HepG2 (cell line): ENCODE results near the gene PHTF2. TPM values are rescaled to one million over a fixed set of nuclear protein-coding genes. Genes with fewer than 3 reads are reported as not detected.

Experiments
- DMAP1 ChIP-seq: IDR thresholded peaks from 2 replicates; pipeline ENCODE4 v1.6.1; 2016
- IKZF5 ChIP-seq: IDR thresholded peaks from 2 replicates; pipeline ENCODE4 v1.6.1; 2018; ENCODE audit warnings: missing genetic modification reagents, mild to moderate bottlenecking, missing compliant biosample characterization
- POGZ ChIP-seq: sonication (generic); formaldehyde crosslinking; IDR thresholded peaks from 2 replicates; pipeline ENCODE4 v1.4.0; 2020; ENCODE audit warnings: mild to moderate bottlenecking, missing genetic modification reagents
- SRY ChIP-seq: sonication (generic); formaldehyde crosslinking; IDR thresholded peaks from 2 replicates; pipeline ENCODE4 v1.8.0; 2022; ENCODE audit warnings: mild to moderate bottlenecking, missing genetic modification reagents
- ZBTB20 ChIP-seq: sonication (generic); formaldehyde crosslinking; IDR thresholded peaks from 2 replicates; pipeline ENCODE4 v1.8.1; 2023; ENCODE audit warnings: missing genetic modification reagents, low read depth, mild to moderate bottlenecking, borderline replicate concordance
- ZNF296 ChIP-seq: sonication (generic); formaldehyde crosslinking; conservative IDR thresholded peaks from 2 replicates; pipeline ENCODE4 v1.5.0; 2020; ENCODE audit warnings: mild to moderate bottlenecking, missing genetic modification reagents
- ZNF343 ChIP-seq: sonication (generic); formaldehyde crosslinking; IDR thresholded peaks from 2 replicates; pipeline ENCODE4 v1.4.0; 2020; ENCODE audit warnings: mild to moderate bottlenecking, missing genetic modification reagents
- ZNF44 ChIP-seq: sonication (generic); formaldehyde crosslinking; IDR thresholded peaks from 2 replicates; pipeline ENCODE4 v1.5.1; 2020; ENCODE audit warnings: mild to moderate bottlenecking, missing genetic modification reagents
- ZNF556 ChIP-seq: sonication (generic); formaldehyde crosslinking; IDR thresholded peaks from 2 replicates; pipeline ENCODE4 v1.4.0; 2020; ENCODE audit warnings: mild to moderate bottlenecking, missing genetic modification reagents, borderline replicate concordance
- ZNF652 ChIP-seq: IDR thresholded peaks from 2 replicates; pipeline ENCODE4 v1.6.1; 2016; ENCODE audit warnings: low read depth, borderline replicate concordance
- ZNF883 ChIP-seq: sonication (generic); formaldehyde crosslinking; IDR thresholded peaks from 2 replicates; pipeline ENCODE4 v1.5.1; 2020; ENCODE audit warnings: mild to moderate bottlenecking, missing genetic modification reagents; ENCODE audit errors: not compliant biosample characterization
- ZSCAN22 ChIP-seq: sonication (generic); formaldehyde crosslinking; IDR thresholded peaks from 2 replicates; pipeline ENCODE4 v1.4.0; 2020; ENCODE audit warnings: mild to moderate bottlenecking, missing genetic modification reagents
- polyA plus RNA-seq, 8 experiments: library from polyadenylated mRNA; depleted of rRNA in 3 of 8; stranded (reverse) in 7 of 8; unstranded in 1 of 8; fragments of >200 nt; fragmentation: Illumina TruSeq in 4 of 8; extraction: Trizol in 4 of 8; gene quantifications; 2 replicates each; pipeline versions ENCODE4 v1.2.1 to v1.2.3, GENCODE V29; 2011 to 2016; ENCODE audit warnings: low read depth in 4 of 8, missing spikeins in 1 of 8, mixed read lengths in 1 of 8; ENCODE audit not compliant: insufficient read depth in 1 of 8
- total RNA-seq, 5 experiments: library from RNA; depleted of rRNA; stranded (reverse); fragments of >200 nt; fragmentation: Illumina TruSeq; extraction: Trizol; gene quantifications; 2 replicates each; pipeline ENCODE4 v1.2.3, GENCODE V29; 2016; ENCODE audit warnings: low read depth in 1 of 5
- TF ChIP-seq, protein P1 (sequence below): sonication (generic); formaldehyde crosslinking; IDR thresholded peaks from 2 replicates; pipeline ENCODE4 v1.4.0; 2020; ENCODE audit warnings: missing genetic modification reagents, borderline replicate concordance
- TF ChIP-seq, protein P2 (sequence below): sonication (generic); formaldehyde crosslinking; IDR thresholded peaks from 2 replicates; pipeline ENCODE4 v1.4.0; 2020; ENCODE audit warnings: missing genetic modification reagents, borderline replicate concordance
- TF ChIP-seq, protein P3 (sequence below): sonication (generic); formaldehyde crosslinking; IDR thresholded peaks from 2 replicates; pipeline ENCODE4 v1.4.0; 2020; ENCODE audit warnings: missing genetic modification reagents
- TF ChIP-seq, protein P4 (sequence below): sonication (generic); formaldehyde crosslinking; IDR thresholded peaks from 2 replicates; pipeline ENCODE4 v1.5.1; 2020; ENCODE audit warnings: mild to moderate bottlenecking, missing genetic modification reagents, borderline replicate concordance

PHTF2 gene
- total and polyA plus RNA-seq, 2 of the 13 experiments (the other 11 are each of a cell fraction or from before 2014, with no cell fraction given) = 7.4 to 10.2 TPM

GRCh38 chr7:77798394-77799077 is at the start of gene PHTF2, which contains the start of gene TMEM60 (continued):
- TF ChIP-seq, protein P1, sequence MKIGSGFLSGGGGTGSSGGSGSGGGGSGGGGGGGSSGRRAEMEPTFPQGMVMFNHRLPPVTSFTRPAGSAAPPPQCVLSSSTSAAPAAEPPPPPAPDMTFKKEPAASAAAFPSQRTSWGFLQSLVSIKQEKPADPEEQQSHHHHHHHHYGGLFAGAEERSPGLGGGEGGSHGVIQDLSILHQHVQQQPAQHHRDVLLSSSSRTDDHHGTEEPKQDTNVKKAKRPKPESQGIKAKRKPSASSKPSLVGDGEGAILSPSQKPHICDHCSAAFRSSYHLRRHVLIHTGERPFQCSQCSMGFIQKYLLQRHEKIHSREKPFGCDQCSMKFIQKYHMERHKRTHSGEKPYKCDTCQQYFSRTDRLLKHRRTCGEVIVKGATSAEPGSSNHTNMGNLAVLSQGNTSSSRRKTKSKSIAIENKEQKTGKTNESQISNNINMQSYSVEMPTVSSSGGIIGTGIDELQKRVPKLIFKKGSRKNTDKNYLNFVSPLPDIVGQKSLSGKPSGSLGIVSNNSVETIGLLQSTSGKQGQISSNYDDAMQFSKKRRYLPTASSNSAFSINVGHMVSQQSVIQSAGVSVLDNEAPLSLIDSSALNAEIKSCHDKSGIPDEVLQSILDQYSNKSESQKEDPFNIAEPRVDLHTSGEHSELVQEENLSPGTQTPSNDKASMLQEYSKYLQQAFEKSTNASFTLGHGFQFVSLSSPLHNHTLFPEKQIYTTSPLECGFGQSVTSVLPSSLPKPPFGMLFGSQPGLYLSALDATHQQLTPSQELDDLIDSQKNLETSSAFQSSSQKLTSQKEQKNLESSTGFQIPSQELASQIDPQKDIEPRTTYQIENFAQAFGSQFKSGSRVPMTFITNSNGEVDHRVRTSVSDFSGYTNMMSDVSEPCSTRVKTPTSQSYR (CRISPR knock-in tag) = peak; percentile 94
- TF ChIP-seq ZNF652 (CRISPR knock-in tag) = no peak
- TF ChIP-seq POGZ = peak; percentile 92
- peak; percentile 72 for TF ChIP-seq IKZF5 (CRISPR knock-in tag)
- TF ChIP-seq ZNF44 (CRISPR knock-in tag) = peak; percentile 10; the same call in 1 of the 2 replicates
- TF ChIP-seq, protein P2, sequence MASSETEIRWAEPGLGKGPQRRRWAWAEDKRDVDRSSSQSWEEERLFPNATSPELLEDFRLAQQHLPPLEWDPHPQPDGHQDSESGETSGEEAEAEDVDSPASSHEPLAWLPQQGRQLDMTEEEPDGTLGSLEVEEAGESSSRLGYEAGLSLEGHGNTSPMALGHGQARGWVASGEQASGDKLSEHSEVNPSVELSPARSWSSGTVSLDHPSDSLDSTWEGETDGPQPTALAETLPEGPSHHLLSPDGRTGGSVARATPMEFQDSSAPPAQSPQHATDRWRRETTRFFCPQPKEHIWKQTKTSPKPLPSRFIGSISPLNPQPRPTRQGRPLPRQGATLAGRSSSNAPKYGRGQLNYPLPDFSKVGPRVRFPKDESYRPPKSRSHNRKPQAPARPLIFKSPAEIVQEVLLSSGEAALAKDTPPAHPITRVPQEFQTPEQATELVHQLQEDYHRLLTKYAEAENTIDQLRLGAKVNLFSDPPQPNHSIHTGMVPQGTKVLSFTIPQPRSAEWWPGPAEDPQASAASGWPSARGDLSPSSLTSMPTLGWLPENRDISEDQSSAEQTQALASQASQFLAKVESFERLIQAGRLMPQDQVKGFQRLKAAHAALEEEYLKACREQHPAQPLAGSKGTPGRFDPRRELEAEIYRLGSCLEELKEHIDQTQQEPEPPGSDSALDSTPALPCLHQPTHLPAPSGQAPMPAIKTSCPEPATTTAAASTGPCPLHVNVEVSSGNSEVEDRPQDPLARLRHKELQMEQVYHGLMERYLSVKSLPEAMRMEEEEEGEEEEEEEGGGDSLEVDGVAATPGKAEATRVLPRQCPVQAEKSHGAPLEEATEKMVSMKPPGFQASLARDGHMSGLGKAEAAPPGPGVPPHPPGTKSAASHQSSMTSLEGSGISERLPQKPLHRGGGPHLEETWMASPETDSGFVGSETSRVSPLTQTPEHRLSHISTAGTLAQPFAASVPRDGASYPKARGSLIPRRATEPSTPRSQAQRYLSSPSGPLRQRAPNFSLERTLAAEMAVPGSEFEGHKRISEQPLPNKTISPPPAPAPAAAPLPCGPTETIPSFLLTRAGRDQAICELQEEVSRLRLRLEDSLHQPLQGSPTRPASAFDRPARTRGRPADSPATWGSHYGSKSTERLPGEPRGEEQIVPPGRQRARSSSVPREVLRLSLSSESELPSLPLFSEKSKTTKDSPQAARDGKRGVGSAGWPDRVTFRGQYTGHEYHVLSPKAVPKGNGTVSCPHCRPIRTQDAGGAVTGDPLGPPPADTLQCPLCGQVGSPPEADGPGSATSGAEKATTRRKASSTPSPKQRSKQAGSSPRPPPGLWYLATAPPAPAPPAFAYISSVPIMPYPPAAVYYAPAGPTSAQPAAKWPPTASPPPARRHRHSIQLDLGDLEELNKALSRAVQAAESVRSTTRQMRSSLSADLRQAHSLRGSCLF = no peak
- TF ChIP-seq ZNF343 (CRISPR knock-in tag) = no peak
- TF ChIP-seq, protein P3, sequence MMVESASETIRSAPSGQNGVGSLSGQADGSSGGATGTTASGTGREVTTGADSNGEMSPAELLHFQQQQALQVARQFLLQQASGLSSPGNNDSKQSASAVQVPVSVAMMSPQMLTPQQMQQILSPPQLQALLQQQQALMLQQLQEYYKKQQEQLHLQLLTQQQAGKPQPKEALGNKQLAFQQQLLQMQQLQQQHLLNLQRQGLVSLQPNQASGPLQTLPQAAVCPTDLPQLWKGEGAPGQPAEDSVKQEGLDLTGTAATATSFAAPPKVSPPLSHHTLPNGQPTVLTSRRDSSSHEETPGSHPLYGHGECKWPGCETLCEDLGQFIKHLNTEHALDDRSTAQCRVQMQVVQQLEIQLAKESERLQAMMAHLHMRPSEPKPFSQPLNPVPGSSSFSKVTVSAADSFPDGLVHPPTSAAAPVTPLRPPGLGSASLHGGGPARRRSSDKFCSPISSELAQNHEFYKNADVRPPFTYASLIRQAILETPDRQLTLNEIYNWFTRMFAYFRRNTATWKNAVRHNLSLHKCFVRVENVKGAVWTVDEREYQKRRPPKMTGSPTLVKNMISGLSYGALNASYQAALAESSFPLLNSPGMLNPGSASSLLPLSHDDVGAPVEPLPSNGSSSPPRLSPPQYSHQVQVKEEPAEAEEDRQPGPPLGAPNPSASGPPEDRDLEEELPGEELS (CRISPR knock-in tag) = 0 out of 2 replicates have a peak, but pooled peaks have one; percentile 10
- peak; percentile 49; the same call in 1 of the 2 replicates for TF ChIP-seq ZNF556 (CRISPR knock-in tag)
- TF ChIP-seq DMAP1 (CRISPR knock-in tag) = peak; percentile 83
- no peak for TF ChIP-seq ZNF296
- TF ChIP-seq SRY (CRISPR knock-in tag) = no peak
- TF ChIP-seq ZSCAN22 (CRISPR knock-in tag) = no peak; the same call in 1 of the 2 replicates
- TF ChIP-seq, protein P4, sequence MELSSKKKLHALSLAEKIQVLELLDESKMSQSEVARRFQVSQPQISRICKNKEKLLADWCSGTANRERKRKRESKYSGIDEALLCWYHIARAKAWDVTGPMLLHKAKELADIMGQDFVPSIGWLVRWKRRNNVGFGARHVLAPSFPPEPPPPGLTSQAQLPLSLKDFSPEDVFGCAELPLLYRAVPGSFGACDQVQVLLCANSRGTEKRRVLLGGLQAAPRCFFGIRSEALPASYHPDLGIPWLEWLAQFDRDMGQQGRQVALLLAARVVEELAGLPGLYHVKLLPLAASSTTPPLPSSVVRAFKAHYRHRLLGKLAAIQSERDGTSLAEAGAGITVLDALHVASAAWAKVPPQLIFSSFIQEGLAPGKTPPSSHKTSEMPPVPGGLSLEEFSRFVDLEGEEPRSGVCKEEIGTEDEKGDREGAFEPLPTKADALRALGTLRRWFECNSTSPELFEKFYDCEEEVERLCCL = no peak
- peak; percentile 47; the same call in 1 of the 2 replicates for TF ChIP-seq ZBTB20 (CRISPR knock-in tag)
- peak; percentile 80 for TF ChIP-seq ZNF883 (CRISPR knock-in tag)
